Measurements from ENCODE around the gene TNC. TPM values are rescaled to one million over a fixed set of nuclear protein-coding genes. Genes with fewer than 3 reads are reported as not detected.

The TNC gene
- total RNA-seq, 1 experiment from 2014 or later = 11.4 TPM

GRCh38 chr9:115035841-115036612 lies 81.9 kb downstream of the TNC start:
- Histone ChIP-seq H3K9me3 (no peaks in the 10 kb centered on the region), H3K4me3 (ENCODE audit: low read depth, low read length) (no peak overlapping the region), H3K27me3 (replicated peaks; ENCODE audit: control insufficient read depth, insufficient read depth, low read length) (no peaks in the 10 kb centered on the region), H3K36me3 (ENCODE audit: control insufficient read depth, insufficient read depth, low read length) (no peaks in the 10 kb centered on the region), H3K4me1 (peaks cover 28% of the 10 kb centered on the region)
- Mint-ChIP-seq H3K27ac (ENCODE audit: unreplicated experiment) (peak overlapping the region; percentile 36), H3K27me3 (ENCODE audit: insufficient read depth, unreplicated experiment) (no peaks in the 10 kb centered on the region), H3K4me1 (ENCODE audit: low read depth, unreplicated experiment) (peaks cover 22% of the 10 kb centered on the region), H3K9me3 (ENCODE audit: unreplicated experiment) (no peaks in the 10 kb centered on the region), H3K36me3 (ENCODE audit: insufficient read depth, unreplicated experiment) (peaks cover 5% of the 10 kb centered on the region), H3K4me3 (ENCODE audit: unreplicated experiment) (no peak overlapping the region)
- DNase-seq = no peak
- ChIA-PET CTCF (no interaction called here), POLR2A (no interaction called here)
- intact Hi-C loops (cut with micrococcal nuclease; ENCODE audit: unreplicated experiment) = no loop called here
- TF ChIP-seq CTCF (IDR thresholded peaks at IDR 0.05; ENCODE audit: insufficient read depth in 1 of 2, low read depth in 1 of 2, low read length in 1 of 2, severe bottlenecking in 1 of 2, unreplicated experiment in 1 of 2) = no peak
- no TSS peak for BruUV-seq (replicated peaks)

- Mint-ChIP-seq H3K27ac (ENCODE audit: unreplicated experiment) (no peak overlapping the region), H3K4me3 (ENCODE audit: unreplicated experiment) (no peak overlapping the region), H3K27me3 (ENCODE audit: insufficient read depth, unreplicated experiment) (no peaks in the 10 kb centered on the region), H3K4me1 (ENCODE audit: low read depth, unreplicated experiment) (peaks cover 34% of the 10 kb centered on the region), H3K36me3 (ENCODE audit: insufficient read depth, unreplicated experiment) (peaks cover 5% of the 10 kb centered on the region), H3K9me3 (ENCODE audit: unreplicated experiment) (no peaks in the 10 kb centered on the region)
- Histone ChIP-seq H3K4me3 (ENCODE audit: low read depth, low read length) (no peak overlapping the region), H3K36me3 (ENCODE audit: control insufficient read depth, insufficient read depth, low read length) (no peaks in the 10 kb centered on the region), H3K9me3 (no peaks in the 10 kb centered on the region), H3K4me1 (peaks cover 38% of the 10 kb centered on the region), H3K27me3 (replicated peaks; ENCODE audit: control insufficient read depth, insufficient read depth, low read length) (no peaks in the 10 kb centered on the region)
- TF ChIP-seq CTCF (IDR thresholded peaks at IDR 0.05; ENCODE audit: insufficient read depth in 1 of 2, low read depth in 1 of 2, low read length in 1 of 2, severe bottlenecking in 1 of 2, unreplicated experiment in 1 of 2) = no peak
- ChIA-PET CTCF (no interaction called here), POLR2A (no interaction called here)
- intact Hi-C loops (cut with micrococcal nuclease; ENCODE audit: unreplicated experiment) = no loop called here
- DNase-seq = no peak
- no TSS peak for BruUV-seq (replicated peaks)
These were observed 83.2 kb downstream of the TNC start for GRCh38 chr9:115034801-115035200.

- no peaks in the 10 kb centered on the region for H3K36me3 ChIP-seq (ENCODE audit: control insufficient read depth, insufficient read depth, low read length)
- no peaks in the 10 kb centered on the region for H3K27me3 ChIP-seq (replicated peaks; ENCODE audit: control insufficient read depth, insufficient read depth, low read length)
- intact Hi-C loops (cut with micrococcal nuclease; ENCODE audit: unreplicated experiment) = no loop called here
- Mint-ChIP-seq H3K27me3 (ENCODE audit: insufficient read depth, unreplicated experiment) (no peaks in the 10 kb centered on the region), H3K9me3 (ENCODE audit: unreplicated experiment) (no peaks in the 10 kb centered on the region), H3K4me3 (ENCODE audit: unreplicated experiment) (no peak overlapping the region), H3K27ac (ENCODE audit: unreplicated experiment) (no peak overlapping the region), H3K36me3 (ENCODE audit: insufficient read depth, unreplicated experiment) (peaks cover 5% of the 10 kb centered on the region), H3K4me1 (ENCODE audit: low read depth, unreplicated experiment) (peaks cover 44% of the 10 kb centered on the region)
- no peak overlapping the region for H3K4me3 ChIP-seq (ENCODE audit: low read depth, low read length)
- ChIA-PET CTCF (no interaction called here), POLR2A (no interaction called here)
- H3K9me3 ChIP-seq = no peaks in the 10 kb centered on the region
- no peak for TF ChIP-seq CTCF (IDR thresholded peaks at IDR 0.05; ENCODE audit: insufficient read depth in 1 of 2, low read depth in 1 of 2, low read length in 1 of 2, severe bottlenecking in 1 of 2, unreplicated experiment in 1 of 2)
- no peak for DNase-seq
- peaks cover 47% of the 10 kb centered on the region for H3K4me1 ChIP-seq
- no TSS peak for BruUV-seq (replicated peaks)
These were observed 84.2 kb downstream of the TNC start for GRCh38 chr9:115033800-115034199.
